Hematopoietic multipotent progenitor cell treated with erythropoietin and hydrocortisone succinate and interleukin-3 and kit ligand, for 4 days (in vitro differentiated cells): ENCODE data around the gene SARS2.
"Not testable (repeated sequence)": the region's sequence is repeated elsewhere in the genome, so short reads cannot be mapped to it uniquely, and the experiment has no call there.

Source experiments
- DNase-seq: peaks from one replicate; pipeline ENCODE4 v3.0.0-alpha.2; 2015

SARS2 gene

GRCh38 chr19:38945562-38946228 lies 15.1 kb upstream of the SARS2 start:
- no peak for DNase-seq

- DNase-seq = no peak
Observed at GRCh38 chr19:38944981-38945506, 14.5 kb upstream of the SARS2 start.

- DNase-seq = no peak
Observed at GRCh38 chr19:38942471-38943181, 12.1 kb upstream of the SARS2 start.

GRCh38 chr19:38941979-38942378 lies 11.4 kb upstream of the SARS2 start:
- DNase-seq = no peak

GRCh38 chr19:38941466-38941865 lies 10.9 kb upstream of the SARS2 start:
- DNase-seq = not testable (repeated sequence)

GRCh38 chr19:38939957-38940356 lies 9.4 kb upstream of the SARS2 start:
- no peak for DNase-seq

- no peak for DNase-seq
Observed at GRCh38 chr19:38933544-38933943, 3.0 kb upstream of the SARS2 start.

GRCh38 chr19:38932425-38933179 lies 2.0 kb upstream of the SARS2 start:
- peak; percentile 79 for DNase-seq

- no peak for DNase-seq
Observed at GRCh38 chr19:38931521-38931793, 894 bp upstream of the SARS2 start.

- peak; percentile 100 for DNase-seq
Observed at GRCh38 chr19:38930776-38931520, 385 bp upstream of the SARS2 start, which contains the start of gene MRPS12. Gene MRPS12, plus strand, starts transcription at chr19:38930944. Its CDS starts 351 bp downstream, at chr19:38931295.

- no peak for DNase-seq
Observed at GRCh38 chr19:38928391-38929001, 2.1 kb downstream of the SARS2 start.

- no peak for DNase-seq
Observed at GRCh38 chr19:38924388-38924787, 6.2 kb downstream of the SARS2 start.

- DNase-seq = no peak
Observed at GRCh38 chr19:38922482-38922881, 8.1 kb downstream of the SARS2 start.

GRCh38 chr19:38921420-38922274 lies 8.9 kb downstream of the SARS2 start:
- DNase-seq = no peak

- no peak for DNase-seq
Observed at GRCh38 chr19:38920602-38921419, 9.8 kb downstream of the SARS2 start.

GRCh38 chr19:38919837-38920601 lies 10.5 kb downstream of the SARS2 start:
- DNase-seq = no peak

GRCh38 chr19:38918526-38918925 lies 12.0 kb downstream of the SARS2 start:
- DNase-seq = no peak

GRCh38 chr19:38917921-38918491 lies 12.6 kb downstream of the SARS2 start:
- peak; percentile 50 for DNase-seq

- DNase-seq = no peak
Observed at GRCh38 chr19:38917516-38917915, 13.0 kb downstream of the SARS2 start.
